OCI-M2 (cell line): ENCODE measurements around the gene RBMS2.
"Not testable (repeated sequence)": the region's sequence is repeated elsewhere in the genome, so short reads cannot be mapped to it uniquely, and the experiment has no call there.

Experiments used
- DNase-seq: peaks from one replicate; lab custom pipeline; 2025; ENCODE audit not compliant: unreplicated experiment; lab: John Stamatoyannopoulos, UW

The RBMS2 gene

GRCh38 chr12:56521590-56522371 lies at the start of gene RBMS2:
TSS of gene RBMS2 (plus strand) at chr12:56521820. CDS start at chr12:56522024, 204 bp downstream.
- DNase-seq, result no peak

- no peak for DNase-seq
Observed at GRCh38 chr12:56474389-56474788, 47.2 kb upstream of the RBMS2 start.

- no peak for DNase-seq
Observed at GRCh38 chr12:56476143-56476542, 45.5 kb upstream of the RBMS2 start.

GRCh38 chr12:56476972-56477432 lies 44.6 kb upstream of the RBMS2 start:
- no peak for DNase-seq

- DNase-seq, result no peak
Observed at GRCh38 chr12:56477521-56478225, 43.9 kb upstream of the RBMS2 start.

GRCh38 chr12:56479625-56480024 lies 42.0 kb upstream of the RBMS2 start:
- DNase-seq, result no peak

- DNase-seq, result no peak
Observed at GRCh38 chr12:56484566-56484965, 37.1 kb upstream of the RBMS2 start.

GRCh38 chr12:56486694-56487093 lies 34.9 kb upstream of the RBMS2 start:
- no peak for DNase-seq

- no peak for DNase-seq
Observed at GRCh38 chr12:56487448-56488040, 34.1 kb upstream of the RBMS2 start.

- DNase-seq, result no peak
Observed at GRCh38 chr12:56488041-56488955, 33.3 kb upstream of the RBMS2 start, which contains the start of gene GLS2. TSS of gene GLS2 (minus strand) at chr12:56488161. CDS start at chr12:56488118, 43 bp downstream.

GRCh38 chr12:56490360-56490759 lies 31.3 kb upstream of the RBMS2 start:
- no peak for DNase-seq

- DNase-seq, result not testable (repeated sequence)
Observed at GRCh38 chr12:56493409-56494105, 28.1 kb upstream of the RBMS2 start.

GRCh38 chr12:56494106-56494415 lies 27.6 kb upstream of the RBMS2 start:
- not testable (repeated sequence) for DNase-seq

GRCh38 chr12:56494481-56494880 lies 27.1 kb upstream of the RBMS2 start:
- DNase-seq, result not testable (repeated sequence)

GRCh38 chr12:56496704-56497103 lies 24.9 kb upstream of the RBMS2 start:
- DNase-seq, result not testable (repeated sequence)

- DNase-seq, result not testable (repeated sequence)
Observed at GRCh38 chr12:56498126-56498902, 23.3 kb upstream of the RBMS2 start.

GRCh38 chr12:56499452-56499851 lies 22.2 kb upstream of the RBMS2 start:
- DNase-seq, result not testable (repeated sequence)

GRCh38 chr12:56499879-56500278 lies 21.7 kb upstream of the RBMS2 start:
- not testable (repeated sequence) for DNase-seq

- no peak for DNase-seq
Observed at GRCh38 chr12:56510786-56511185, 10.8 kb upstream of the RBMS2 start.

GRCh38 chr12:56514014-56514318 lies 7.7 kb upstream of the RBMS2 start:
- DNase-seq, result not testable (repeated sequence)
